NCI-H345 treated with DMSO at 0.1 percent for 48 hours (cell line): Measurements from ENCODE around the gene HOXB3.

ENCODE experiments used
- DNase-seq: peaks from one replicate; lab custom pipeline; 2025; ENCODE audit not compliant: unreplicated experiment; lab: John Stamatoyannopoulos, UW

Gene HOXB3

GRCh38 chr17:48559122-48559839, 30.8 kb downstream of the HOXB3 start:
- DNase-seq = no peak

DNA sequence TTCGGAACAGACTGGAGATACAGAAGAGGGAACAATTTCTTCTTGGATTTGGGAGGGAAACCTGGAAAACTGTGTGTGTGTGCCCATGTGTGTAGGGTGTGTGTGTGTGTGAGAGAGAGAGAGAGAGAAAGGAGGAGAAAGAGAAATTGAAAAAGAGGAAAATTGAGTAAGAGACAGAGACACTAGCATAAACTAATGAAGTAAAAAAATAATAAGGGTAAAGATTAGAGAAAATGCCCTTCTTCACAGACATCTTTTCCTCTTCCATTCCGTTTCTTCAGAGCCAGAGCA, 31.3 kb downstream of the HOXB3 start:
- DNase-seq = no peak

DNA sequence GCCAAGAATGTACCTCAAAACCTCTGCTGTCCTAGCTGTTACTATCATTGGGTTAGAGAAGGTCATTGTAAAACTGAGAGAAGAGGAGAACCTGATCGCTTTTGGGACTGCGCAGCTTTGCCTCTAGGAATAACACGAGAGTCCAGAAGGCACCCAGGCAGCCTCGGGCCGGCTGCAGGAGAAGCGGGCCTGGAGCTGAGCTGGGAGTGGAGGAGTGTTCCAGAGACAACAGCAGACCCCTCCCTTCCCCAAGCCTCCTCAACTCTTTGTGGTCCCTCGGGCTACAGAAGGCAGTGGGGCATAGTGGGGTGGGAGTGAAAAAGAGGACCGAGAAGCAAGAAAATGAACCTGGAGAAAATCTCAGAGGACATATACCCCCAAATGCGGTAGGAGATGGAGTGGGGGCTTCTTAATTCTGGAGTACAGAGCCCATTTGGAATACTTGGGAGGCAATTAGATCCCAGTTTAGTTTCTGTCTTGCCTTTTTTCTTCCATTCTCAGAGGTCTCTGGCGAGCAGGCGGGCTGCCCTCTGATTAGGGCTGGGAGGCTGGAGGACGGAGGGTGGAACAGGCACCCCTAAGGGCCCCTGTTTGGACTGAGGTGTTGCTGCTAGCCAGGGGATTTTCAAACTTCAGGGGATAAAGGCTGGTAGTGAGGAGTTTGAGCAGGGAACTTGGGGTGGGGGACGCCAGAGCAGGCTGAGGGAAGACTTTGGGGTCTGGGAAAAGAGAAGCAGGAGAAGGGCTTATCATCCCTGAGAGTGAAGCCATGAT, 31.8 kb downstream of the HOXB3 start:
- no peak for DNase-seq

DNA sequence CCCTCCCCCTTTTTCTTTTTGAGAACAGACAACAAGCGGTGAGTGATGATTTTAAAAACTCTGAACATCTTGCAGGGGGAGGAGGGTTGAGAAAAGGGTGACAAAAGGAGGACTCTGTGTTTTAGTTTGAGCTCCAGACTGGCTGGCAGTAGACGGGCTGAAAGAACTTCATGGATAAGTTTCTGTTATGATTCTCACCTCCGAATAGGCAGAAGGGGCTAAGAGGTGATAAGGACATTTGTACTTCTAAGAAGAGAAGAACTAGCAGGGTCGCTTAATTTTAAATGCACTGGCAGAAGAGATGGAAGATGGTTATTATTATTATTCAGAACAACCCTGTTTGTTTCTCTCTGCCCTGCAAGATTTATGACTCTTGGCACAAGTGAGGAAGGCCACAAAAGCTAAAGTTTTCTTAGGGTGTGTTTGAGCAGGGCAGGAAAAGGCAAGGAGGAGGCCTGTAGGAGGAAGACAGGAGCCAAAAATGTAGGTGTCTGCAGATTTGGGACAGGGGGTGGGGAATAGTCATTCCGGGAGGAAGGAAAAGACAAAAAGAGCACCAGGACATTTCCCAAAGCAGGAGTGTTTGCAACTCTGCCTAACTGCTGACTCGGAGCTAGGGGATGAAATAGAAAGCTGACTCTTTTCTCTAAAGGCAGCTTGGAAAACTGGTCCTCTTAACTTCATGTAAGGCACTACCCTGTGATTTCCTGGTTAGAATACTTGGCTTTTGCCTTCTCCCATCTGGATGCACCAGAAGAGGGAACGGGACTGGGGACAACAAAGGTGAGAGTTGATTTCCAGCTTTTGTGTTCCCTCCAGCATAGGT, 33.3 kb downstream of the HOXB3 start:
- DNase-seq = no peak

GRCh38 chr17:48556229-48556575, 33.8 kb downstream of the HOXB3 start:
- no peak for DNase-seq

DNA sequence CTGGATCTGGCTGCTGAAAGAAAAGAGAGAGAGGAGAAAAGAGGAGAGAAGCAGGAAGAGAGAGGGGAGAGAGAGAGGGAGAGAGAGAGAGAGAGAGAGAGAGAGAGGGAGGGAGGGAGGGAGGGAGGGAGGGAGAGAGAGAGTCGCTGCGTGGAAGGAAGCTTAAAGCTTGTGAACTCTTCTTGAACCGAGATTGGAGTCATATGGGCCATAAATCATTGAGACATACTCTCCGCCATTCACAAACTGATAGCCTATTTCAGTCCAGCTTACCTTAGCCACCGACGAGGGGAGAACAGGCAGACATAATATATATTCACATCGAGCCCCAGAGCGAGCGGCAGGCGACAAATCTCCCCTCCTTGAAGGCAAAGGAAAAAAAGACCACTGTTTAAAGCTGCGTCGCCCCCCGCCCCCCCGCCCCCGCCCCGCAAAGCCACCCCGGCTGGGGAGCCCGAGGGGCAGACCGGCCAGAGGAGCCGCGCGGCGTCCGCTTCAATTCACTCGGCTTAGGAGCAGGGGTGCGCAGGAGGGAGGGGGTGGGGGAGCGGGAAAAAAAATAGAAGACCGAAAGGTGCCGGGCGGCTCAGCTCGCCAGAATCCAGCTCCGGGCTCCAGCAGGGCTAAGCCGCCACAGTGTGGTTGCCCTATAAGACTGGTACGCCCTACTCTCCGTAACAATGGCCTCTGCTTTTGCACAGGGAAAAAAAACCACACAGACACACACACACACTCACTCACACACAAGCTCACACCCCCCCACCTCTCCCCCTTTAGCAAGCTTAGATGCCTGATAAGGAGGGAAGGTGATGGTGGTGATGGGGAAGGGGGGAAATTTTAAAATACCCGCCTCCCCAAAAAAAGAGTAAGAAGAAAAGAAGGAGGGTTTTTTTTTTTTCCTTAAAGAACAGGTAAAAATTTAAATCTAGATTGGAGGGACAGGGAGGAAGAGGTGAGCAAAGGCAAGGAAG, 34.5 kb downstream of the HOXB3 start:
- DNase-seq = peak; percentile 48

DNA sequence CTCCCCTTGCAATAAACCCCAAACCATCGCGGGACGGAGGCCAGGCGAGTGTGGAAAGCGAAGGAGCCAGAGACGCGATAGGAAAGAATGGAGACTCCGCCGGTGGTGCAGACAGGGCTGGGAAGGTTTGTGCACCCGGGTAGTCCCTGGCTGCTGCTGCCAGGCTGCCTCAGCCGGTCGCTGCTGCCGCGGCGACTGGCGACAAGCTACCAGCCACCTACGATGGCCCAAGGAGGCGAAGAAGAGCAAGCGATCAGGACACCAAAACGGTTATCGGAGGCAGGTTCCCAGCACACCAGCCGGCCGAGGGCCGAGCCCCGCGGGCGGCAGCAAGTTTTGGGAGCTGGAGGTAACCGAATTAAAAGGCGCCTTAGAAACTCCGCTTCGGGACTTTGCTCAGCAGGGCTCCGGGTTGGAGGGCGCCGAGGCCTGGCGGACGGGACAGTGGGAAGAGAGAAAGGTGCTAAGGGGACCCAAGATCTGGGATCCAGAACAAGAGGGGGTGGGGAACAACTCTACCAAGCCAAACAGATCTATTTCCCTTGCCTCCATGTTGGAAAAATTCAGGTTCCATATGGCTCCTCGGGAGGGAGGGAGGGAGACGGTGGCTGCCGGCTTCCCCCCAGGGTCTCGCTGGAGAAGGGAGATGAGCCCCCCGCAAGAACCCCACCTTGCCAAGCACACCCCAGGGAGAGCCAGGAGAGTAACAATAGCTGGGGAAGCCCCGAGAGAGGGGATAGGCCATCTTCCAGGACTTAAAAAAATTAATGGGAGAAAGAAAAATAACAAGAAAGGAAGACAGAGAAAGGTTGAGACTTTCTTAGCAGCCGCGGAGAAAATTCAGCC, 35.4 kb downstream of the HOXB3 start:
- DNase-seq = no peak

GRCh38 chr17:48553826-48554225, 36.2 kb downstream of the HOXB3 start:
- DNase-seq = no peak

DNA sequence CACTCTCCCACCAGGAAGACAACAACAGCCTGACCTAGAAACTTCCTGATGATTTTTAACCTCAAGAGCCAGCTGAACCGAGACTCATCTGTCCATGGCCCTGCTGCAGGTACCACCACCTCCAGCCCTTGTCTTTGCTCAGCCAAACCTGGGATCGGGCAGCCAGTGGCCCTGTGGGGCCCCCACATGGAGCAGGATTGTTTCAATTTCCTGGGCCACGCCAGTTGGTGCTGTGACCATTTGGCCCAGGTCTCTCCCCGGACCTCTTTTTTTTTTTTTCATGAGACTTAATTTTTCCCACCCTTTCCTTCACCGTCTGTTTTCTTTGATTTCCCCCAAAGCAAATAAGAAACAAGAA, 36.9 kb downstream of the HOXB3 start:
- DNase-seq = no peak

DNA sequence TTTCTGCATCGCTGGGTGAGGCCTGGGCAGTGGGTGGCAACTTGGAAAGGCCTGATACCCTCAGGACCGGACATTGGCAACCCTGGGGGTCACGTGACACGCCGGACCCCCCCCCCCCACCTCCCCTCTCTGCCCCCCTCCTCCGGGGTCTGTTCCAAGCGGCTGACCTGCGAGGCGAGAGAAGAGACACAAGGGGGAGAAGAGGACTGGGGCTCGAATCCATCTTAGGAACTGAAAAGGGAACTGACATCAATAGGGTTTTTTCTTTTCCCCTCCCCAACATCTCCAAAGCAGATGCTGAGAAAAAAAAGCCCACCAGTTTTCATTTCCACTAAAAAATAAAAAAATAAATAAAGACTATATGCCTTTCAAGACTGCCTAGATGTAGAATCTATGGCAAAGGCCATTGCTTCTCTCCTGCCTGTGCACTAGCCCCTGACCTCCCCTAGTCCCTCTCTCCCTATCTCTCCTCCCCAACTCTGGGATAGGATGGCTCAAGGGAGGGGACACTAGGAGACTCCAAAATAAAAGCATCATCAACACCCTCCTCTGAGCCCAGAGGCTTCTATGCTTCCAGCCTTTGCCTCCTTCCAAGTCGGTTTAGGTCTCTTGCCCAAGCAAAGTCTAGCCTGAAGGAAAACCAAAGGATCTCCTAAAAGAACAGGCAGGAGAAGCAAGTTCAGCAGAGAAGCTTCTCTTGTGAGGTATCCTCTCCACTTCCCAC, 37.4 kb downstream of the HOXB3 start:
- DNase-seq = peak; percentile 51

DNA sequence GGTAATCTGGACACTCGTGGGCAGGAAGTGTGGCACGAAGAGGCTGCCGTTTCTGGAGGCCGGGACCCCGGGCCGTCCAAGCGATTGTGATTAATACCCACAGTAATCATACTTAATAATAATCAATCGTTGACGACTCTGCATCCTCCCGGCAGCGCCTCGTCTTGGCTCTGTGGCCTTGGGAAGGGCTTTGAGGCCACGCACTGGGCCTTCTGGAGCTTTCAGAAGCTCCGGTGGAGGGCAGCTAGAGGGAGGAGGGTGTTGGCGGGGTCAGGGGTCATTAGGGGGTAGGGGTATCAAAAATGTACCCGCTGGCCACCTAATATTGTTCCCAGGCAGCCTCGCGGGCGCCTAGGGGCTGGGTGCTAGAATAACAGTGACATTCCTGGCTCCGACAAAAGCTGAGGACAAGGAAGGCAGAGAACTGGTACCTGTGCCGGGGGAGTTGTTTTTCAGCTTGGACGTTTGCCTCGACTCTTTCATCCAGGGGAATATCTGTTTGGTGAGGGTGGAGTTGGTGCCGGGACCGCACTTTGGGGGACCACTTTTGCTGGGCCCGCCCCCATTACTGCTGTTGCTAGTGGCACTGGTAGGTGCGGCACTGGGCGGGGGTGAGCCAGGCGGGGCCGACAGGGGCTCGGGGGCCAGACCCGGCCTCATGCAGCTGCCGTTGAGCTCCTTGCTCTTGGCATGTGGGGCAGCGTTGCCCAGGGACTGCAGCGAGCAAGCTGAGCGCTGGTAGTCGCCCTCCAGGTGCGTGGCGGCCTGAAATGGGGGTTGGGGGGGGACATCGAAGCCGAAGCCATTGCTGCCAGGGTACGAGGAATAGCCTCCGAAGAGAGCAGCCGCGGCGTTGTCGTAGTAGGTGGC, 38.2 kb downstream of the HOXB3 start:
- DNase-seq = no peak

DNA sequence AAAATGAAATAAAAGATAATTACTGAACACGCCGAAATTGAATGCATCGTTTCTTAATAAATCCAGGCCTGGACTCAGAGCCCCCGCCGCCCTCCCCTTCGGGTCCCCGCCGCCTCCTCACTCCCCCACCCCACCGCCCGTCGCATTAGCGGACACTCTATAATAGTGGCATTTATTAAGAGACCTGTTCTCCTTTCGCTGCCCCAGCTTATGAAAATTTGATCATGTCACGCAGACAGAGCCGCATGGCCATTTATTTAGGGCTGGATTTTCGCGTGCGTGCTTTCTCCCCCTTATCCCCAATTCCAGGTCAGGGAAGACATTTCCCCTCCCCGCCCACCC, 38.9 kb downstream of the HOXB3 start:
- no peak for DNase-seq

- DNase-seq = no peak
These were observed 39.4 kb downstream of the HOXB3 start for GRCh38 chr17:48550502-48551213.

DNA sequence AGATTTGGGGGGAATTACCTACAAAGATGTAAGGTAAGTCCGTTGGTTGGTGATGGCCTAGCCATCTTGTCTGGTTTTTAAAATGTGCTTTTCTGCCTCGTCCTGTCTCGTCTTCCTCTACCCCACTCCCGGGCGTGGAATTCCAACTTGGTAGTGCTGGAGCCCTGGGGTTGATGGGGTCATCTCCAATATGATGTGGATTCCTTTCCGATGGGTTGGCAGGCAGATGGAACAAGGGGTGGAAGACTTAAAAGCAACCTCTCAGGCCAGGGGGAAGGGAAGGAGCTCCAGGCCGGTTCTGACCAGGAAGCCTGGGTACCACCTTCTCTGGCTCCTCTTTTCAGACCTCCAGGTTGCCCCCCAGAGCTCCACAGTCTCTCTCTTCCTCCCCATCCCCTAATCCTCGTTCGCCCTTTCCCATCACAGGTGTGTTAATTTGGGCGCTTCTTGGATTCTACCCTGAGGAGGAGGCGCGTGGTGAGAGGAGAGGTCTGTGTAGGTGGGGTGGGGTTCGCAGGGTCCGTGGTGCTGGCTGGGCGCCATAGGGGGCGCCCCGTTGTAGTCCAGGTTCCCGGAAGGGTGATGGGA, 40.0 kb downstream of the HOXB3 start:
- DNase-seq = no peak

- no peak for DNase-seq
These were observed 40.8 kb downstream of the HOXB3 start for GRCh38 chr17:48549281-48549630.

GRCh38 chr17:48548523-48549280, 41.3 kb downstream of the HOXB3 start:
- DNase-seq = no peak
